Muscle of arm (tissue), 12 donors: ENCODE measurements around the gene MINDY1. TPM values are rescaled to one million over a fixed set of nuclear protein-coding genes. Genes with fewer than 3 reads are reported as not detected.

Source experiments
- DNase-seq: peaks from one replicate; pipeline ENCODE4 v3.0.0-alpha.2; 2013
- polyA plus RNA-seq, 12 donors: library from polyadenylated mRNA; unstranded; fragments of 120-200 nt; gene quantifications; one replicate each; pipeline ENCODE4 v1.2.1, GENCODE V29; 2013; ENCODE audit not compliant: insufficient read length in 12 of 12

The MINDY1 gene
- polyA plus RNA-seq, 12 donors, result 15.5 to 35.9 (median 20.9) TPM; not detected in 1

DNA sequence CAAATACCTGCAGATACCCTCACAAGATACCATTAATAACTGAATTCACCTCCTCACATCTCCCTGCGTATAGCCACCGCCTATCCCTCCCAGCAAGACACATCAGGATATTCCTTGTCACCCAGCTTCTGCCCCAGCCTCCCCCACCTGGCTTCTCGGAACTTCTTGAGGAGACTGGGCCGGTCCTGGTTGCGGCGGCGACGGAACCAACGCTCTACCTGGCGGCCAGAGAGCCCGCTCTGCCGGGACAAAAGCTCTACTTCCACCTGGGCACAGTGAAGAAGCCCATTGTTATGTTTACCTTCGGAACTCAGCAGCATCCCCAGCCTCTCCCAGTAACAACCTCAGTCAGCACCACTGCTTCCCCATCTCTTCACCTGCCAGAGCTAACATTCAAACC, 38.8 kb downstream of the MINDY1 start:
- DNase-seq, result no peak

- DNase-seq, result no peak
Measured at GRCh38 chr1:150966011-150966410, 40.7 kb downstream of the MINDY1 start.

GRCh38 chr1:150965605-150966004, 41.1 kb downstream of the MINDY1 start:
- no peak for DNase-seq

GRCh38 chr1:150964164-150964489, 42.6 kb downstream of the MINDY1 start:
- no peak for DNase-seq

DNA sequence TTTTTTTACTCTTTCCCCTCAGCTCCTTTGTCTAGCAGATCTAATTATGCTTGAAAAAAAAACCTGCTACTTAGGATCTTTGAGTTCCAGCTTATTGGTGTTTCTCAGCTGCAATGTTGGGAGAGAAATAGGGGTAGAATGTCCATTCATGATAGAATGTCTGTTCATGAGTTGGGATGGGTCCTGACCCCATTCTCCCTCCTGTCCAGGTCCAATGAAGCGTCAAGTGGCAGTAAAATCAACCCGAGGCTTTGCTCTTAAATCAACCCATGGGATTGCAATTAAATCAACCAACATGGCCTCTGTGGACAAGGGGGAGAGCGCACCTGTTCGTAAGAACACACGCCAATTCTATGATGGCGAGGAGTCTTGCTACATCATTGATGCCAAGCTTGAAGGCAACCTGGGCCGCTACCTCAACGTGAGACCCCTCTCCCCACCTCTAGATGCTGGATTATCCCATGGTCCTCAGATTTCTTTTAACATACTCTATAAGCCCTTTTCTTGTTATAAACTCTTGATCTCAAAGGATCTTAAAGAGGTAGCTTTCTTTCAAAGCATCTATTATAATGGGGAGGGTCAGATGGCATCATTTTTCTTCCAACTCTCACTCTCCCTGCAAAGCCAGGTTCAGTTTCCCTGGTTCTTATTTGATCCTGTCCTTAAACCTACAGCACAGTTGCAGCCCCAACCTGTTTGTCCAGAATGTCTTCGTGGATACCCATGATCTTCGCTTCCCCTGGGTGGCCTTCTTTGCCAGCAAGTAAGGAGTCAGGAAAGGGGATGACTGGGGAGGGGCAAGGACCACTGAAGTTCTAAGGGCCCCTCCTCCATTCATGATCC, 43.2 kb downstream of the MINDY1 start:
- no peak for DNase-seq

DNA sequence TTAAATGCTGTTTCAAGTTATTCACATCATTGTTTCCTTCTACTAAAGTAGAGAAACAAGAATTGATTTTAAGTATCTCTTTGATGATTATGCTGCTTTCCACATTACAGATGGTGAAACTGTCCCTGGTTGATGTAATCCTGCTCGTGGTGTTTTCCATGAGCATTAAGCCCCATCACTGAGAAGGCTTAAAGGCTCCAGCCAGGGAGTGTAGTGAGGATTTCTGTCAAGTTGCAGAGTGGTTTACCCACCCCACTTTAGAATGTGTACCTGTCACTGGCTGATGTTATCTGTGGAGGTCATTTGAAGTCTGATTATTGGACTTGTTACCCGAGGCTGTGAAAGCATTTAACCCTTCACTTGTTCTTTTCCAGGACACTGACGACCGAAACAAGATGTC, 44.9 kb downstream of the MINDY1 start:
- DNase-seq, result no peak

GRCh38 chr1:150960646-150961045, 46.1 kb downstream of the MINDY1 start:
- no peak for DNase-seq

- DNase-seq, result no peak
Measured at GRCh38 chr1:150957666-150958065, 49.0 kb downstream of the MINDY1 start.

GRCh38 chr1:150955280-150955679, 51.4 kb downstream of the MINDY1 start:
- DNase-seq, result no peak

- DNase-seq, result no peak
Measured at GRCh38 chr1:150954708-150955107, 52.0 kb downstream of the MINDY1 start.

Other genes with a start within 250 kb of the MINDY1 start
- 10 to 100 TPM in 10 of 12 donors, 1 to 10 TPM in 1, not detected in 1; 9.7 to 26.8 (median 14.5) TPM for gene CTSS, start 241.1 kb downstream of the MINDY1 start, polyA plus RNA-seq
- gene CTSK, start 198.6 kb downstream of the MINDY1 start, polyA plus RNA-seq, result 100 to 1,000 TPM in 2 of 12 donors, 10 to 100 TPM in 9, not detected in 1; 52.9 to 166 (median 61.1) TPM
- gene ARNT, start 130.3 kb downstream of the MINDY1 start, polyA plus RNA-seq, result 10 to 100 TPM in 11 of 12 donors, not detected in 1; 27.6 to 59.4 (median 38.0) TPM
- gene CTXND2, start 119.8 kb downstream of the MINDY1 start, polyA plus RNA-seq, result not detected
- gene SETDB1, start 80.5 kb downstream of the MINDY1 start, polyA plus RNA-seq, result 10 to 100 TPM in 11 of 12 donors, not detected in 1; 29.8 to 72.2 (median 39.1) TPM
- 100 to 1,000 TPM in 2 of 12 donors, 10 to 100 TPM in 9, not detected in 1; 69.5 to 112 (median 78.8) TPM for gene CERS2, start 32.1 kb downstream of the MINDY1 start, polyA plus RNA-seq
- gene ANXA9, start 24.6 kb downstream of the MINDY1 start, polyA plus RNA-seq, result 1 to 10 TPM in 10 of 12 donors, not detected in 2; 1.7 to 5.3 (median 3.2) TPM
- 10 to 100 TPM in 11 of 12 donors, not detected in 1; 22.1 to 31.7 (median 27.7) TPM for gene PRUNE1, start 1.5 kb upstream of the MINDY1 start, polyA plus RNA-seq
- gene BNIPL, start 29.7 kb upstream of the MINDY1 start, polyA plus RNA-seq, result 10 to 100 TPM in 1 of 12 donors, 1 to 10 TPM in 4, under 1 TPM in 5, not detected in 2; 0.33 to 23.1 (median 0.91) TPM
- gene C1orf56, start 40.8 kb upstream of the MINDY1 start, polyA plus RNA-seq, result 10 to 100 TPM in 1 of 12 donors, 1 to 10 TPM in 10, not detected in 1; 5.1 to 11.8 (median 6.2) TPM
- gene CDC42SE1, start 52.7 kb upstream of the MINDY1 start, polyA plus RNA-seq, result 100 to 1,000 TPM in 1 of 12 donors, 10 to 100 TPM in 11; 41.7 to 188 (median 61.7) TPM
- gene MLLT11, start 53.5 kb upstream of the MINDY1 start, polyA plus RNA-seq, result 10 to 100 TPM in 10 of 12 donors, 1 to 10 TPM in 1, not detected in 1; 8.1 to 23.4 (median 16.6) TPM
- 10 to 100 TPM in 1 of 12 donors, 1 to 10 TPM in 10, not detected in 1; 4.5 to 20.0 (median 6.2) TPM for gene GABPB2, start 63.9 kb upstream of the MINDY1 start, polyA plus RNA-seq
- gene SEMA6C, start 139.7 kb upstream of the MINDY1 start, polyA plus RNA-seq, result 100 to 1,000 TPM in 3 of 12 donors, 10 to 100 TPM in 8, not detected in 1; 46.0 to 132 (median 78.0) TPM
- gene TNFAIP8L2, start 149.7 kb upstream of the MINDY1 start, polyA plus RNA-seq, result 1 to 10 TPM in 10 of 12 donors, not detected in 2; 1.1 to 4.5 (median 1.8) TPM
- gene LYSMD1, start 159.0 kb upstream of the MINDY1 start, polyA plus RNA-seq, result 10 to 100 TPM in 10 of 12 donors, not detected in 2; 10.5 to 13.8 (median 12.0) TPM
- 10 to 100 TPM in 11 of 12 donors, not detected in 1; 23.1 to 54.8 (median 39.1) TPM for gene SCNM1, start 159.2 kb upstream of the MINDY1 start, polyA plus RNA-seq
- gene TMOD4, start 169.1 kb upstream of the MINDY1 start, polyA plus RNA-seq, result 10 to 100 TPM in 9 of 12 donors, 1 to 10 TPM in 1, not detected in 2; 9.8 to 62.2 (median 37.7) TPM
- 10 to 100 TPM in 11 of 12 donors, not detected in 1; 24.7 to 53.6 (median 45.3) TPM for gene VPS72, start 183.3 kb upstream of the MINDY1 start, polyA plus RNA-seq
- gene PIP5K1A, start 191.7 kb upstream of the MINDY1 start, polyA plus RNA-seq, result 10 to 100 TPM in 11 of 12 donors, not detected in 1; 31.0 to 72.1 (median 45.1) TPM
- gene PSMD4, start 247.8 kb upstream of the MINDY1 start, polyA plus RNA-seq, result 100 to 1,000 TPM in 10 of 12 donors, 10 to 100 TPM in 1, not detected in 1; 69.6 to 122 (median 110) TPM